Astrocyte of the spinal cord (primary cell): Measurements from ENCODE around the gene RASGRF2.

Source experiments
- DNase-seq: peaks from one replicate; pipeline ENCODE4 v3.0.0; 2011; ENCODE audit warnings: low read depth, low spot score
- H3K4me3 ChIP-seq: 2 replicates; pipeline ENCODE4 v1.5.1; 2011; ENCODE audit warnings: low read depth, mild to moderate bottlenecking, low read length, moderate library complexity
- CTCF ChIP-seq: IDR thresholded peaks from 2 replicates; pipeline ENCODE4 v1.5.1; 2012; ENCODE audit warnings: low read depth, mild to moderate bottlenecking, low read length, inconsistent platforms
- in situ Hi-C: cut with HindIII; loops from 2 replicates; pipeline ENCODE4 v1.10.0; 2017; ENCODE audit warnings: low sequenced_read_pairs

The RASGRF2 gene

GRCh38 chr5:81136557-81136956 lies 176.4 kb downstream of the RASGRF2 start:
- no peak for DNase-seq
- in situ Hi-C loops, result no loop called here
- TF ChIP-seq CTCF, result no peak
- no peak overlapping the region for H3K4me3 ChIP-seq

GRCh38 chr5:81137833-81138232 lies 177.7 kb downstream of the RASGRF2 start:
- no peak overlapping the region for H3K4me3 ChIP-seq
- in situ Hi-C loops, result no loop called here
- no peak for TF ChIP-seq CTCF
- DNase-seq, result no peak

GRCh38 chr5:81140441-81140840 lies 180.3 kb downstream of the RASGRF2 start:
- H3K4me3 ChIP-seq, result no peak overlapping the region
- in situ Hi-C loops, result no loop called here
- no peak for DNase-seq
- no peak for TF ChIP-seq CTCF

GRCh38 chr5:81140943-81141342 lies 180.8 kb downstream of the RASGRF2 start:
- TF ChIP-seq CTCF, result no peak
- H3K4me3 ChIP-seq, result no peak overlapping the region
- in situ Hi-C loops, result no loop called here
- peak; percentile 81 for DNase-seq

- DNase-seq, result no peak
- in situ Hi-C loops, result no loop called here
- TF ChIP-seq CTCF, result no peak
- no peak overlapping the region for H3K4me3 ChIP-seq
Observed at GRCh38 chr5:81142108-81142507, 181.9 kb downstream of the RASGRF2 start.

GRCh38 chr5:81145329-81145935 lies 185.3 kb downstream of the RASGRF2 start:
- no peak for TF ChIP-seq CTCF
- H3K4me3 ChIP-seq, result no peak overlapping the region
- in situ Hi-C loops, result no loop called here
- DNase-seq, result no peak

- H3K4me3 ChIP-seq, result no peak overlapping the region
- TF ChIP-seq CTCF, result no peak
- DNase-seq, result no peak
- in situ Hi-C loops, result no loop called here
Observed at GRCh38 chr5:81146031-81146430, 185.9 kb downstream of the RASGRF2 start.
